ENCODE measurements around the gene RBM20. TPM values are rescaled to one million over a fixed set of nuclear protein-coding genes. Genes with fewer than 3 reads are reported as not detected.

RBM20 gene
- total RNA-seq, 1 experiment from 2014 or later = 4.2 TPM

DNA sequence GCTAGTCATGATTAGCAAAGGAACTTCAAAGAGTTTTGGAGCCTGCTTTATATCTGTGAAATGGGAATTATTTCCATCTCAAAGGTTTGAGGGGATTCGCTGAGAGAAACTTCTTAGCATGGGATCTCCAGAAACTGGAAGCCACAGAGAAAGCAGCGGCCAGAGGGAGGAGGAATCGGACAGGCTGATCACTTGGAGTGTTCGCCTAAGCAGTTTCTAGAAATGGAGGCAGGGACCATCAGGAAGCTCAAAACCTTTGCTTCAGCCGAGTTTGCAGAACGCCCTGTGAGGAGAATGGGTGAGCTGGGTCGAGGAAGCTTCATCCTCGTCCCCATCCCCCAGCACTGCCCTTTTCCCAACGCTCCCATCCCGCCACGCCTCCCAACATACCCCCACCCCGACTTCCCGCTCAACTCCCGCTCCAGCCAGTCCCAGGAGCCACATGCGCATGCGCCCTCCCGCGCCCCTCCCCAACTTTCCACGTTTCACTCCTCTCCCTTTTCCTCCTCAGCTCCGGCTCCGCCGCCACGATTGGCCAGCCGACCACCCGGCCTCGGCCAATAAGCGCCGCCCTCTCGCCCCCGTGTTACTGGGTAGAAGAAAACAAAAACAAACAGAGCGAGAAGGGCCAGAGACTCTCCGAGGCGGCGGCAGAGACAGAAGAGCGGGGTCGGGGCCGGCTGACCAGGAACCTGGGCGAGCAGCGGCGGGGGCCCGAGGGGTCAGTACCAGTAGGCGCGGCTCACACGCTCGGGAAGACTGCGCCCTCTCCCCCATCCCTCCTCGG, 227.4 kb downstream of the RBM20 start, which contains the start of gene PDCD4:
Gene PDCD4, plus strand, starts transcription at position 631 of the 787 bp plus-strand sequence. CDS start 4,100 bp downstream, outside the sequence.
- DNase-seq (ENCODE audit: low spot score) = peak; percentile 98

GRCh38 chr10:110872145-110872983, 228.2 kb downstream of the RBM20 start:
- peak; percentile 76 for DNase-seq (ENCODE audit: low spot score)

- DNase-seq (ENCODE audit: low spot score) = no peak
These were observed 229.1 kb downstream of the RBM20 start for GRCh38 chr10:110872984-110873923.

- no peak for DNase-seq (ENCODE audit: low spot score)
These were observed 229.8 kb downstream of the RBM20 start for GRCh38 chr10:110873951-110874350.

DNA sequence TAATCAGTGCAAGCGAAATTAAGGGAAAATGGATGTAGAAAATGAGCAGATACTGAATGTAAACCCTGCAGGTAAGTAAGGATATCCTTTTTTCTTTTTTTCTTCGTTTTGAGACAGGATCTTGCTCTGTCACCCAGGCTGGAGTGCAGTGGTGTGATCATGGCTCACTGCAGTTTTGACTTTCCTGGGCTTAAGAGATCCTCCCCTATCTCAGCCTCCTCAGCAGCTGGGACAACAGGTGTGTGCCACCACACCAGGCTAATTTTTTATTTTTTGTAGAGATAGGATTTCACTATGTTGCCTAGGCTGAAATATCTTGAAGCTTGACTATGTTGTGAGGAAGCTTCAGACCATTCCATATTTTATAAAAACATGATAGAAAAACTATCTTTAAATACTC, 231.9 kb downstream of the RBM20 start:
- no peak for DNase-seq (ENCODE audit: low spot score)

DNA sequence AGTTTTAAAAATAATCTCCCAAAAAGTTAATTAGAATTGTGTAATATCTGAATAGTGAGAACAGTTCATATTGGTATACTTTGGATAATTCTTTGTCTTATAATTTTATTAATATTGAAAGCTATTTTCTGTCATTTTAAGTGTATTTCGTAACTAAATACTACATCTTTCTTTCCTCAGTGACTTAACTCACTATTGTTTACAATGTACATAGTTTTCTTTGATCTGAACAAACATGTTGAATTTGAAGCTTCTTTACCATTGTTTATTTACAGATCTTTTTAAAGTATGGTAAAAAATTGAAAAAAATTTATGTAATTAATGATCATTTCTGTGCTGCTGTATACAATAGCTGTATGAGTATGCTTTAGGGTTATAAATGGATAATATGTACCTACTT, 232.7 kb downstream of the RBM20 start:
- DNase-seq (ENCODE audit: low spot score) = no peak

DNA sequence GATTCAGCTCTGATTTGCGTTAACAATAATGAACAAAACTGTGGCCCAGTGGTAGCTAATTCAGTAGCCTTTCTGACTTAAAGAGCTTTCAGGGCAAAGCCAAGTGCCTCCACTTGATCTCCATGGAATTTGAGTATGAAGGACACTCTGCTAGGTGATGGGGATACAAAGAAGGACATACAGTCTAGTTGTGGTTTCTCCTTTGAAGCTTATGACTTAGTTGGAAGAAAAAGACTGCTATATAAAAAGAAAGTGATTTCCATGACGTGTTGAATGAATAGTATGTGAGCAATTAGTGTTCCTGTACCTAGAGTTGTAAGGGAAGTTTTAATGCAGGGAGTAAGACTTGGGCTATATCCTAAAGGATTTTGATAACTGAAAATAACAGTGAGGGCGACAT, 235.9 kb downstream of the RBM20 start:
- no peak for DNase-seq (ENCODE audit: low spot score)

- no peak for DNase-seq (ENCODE audit: low spot score)
These were observed 237.1 kb downstream of the RBM20 start for GRCh38 chr10:110881247-110881646.

- no peak for DNase-seq (ENCODE audit: low spot score)
These were observed 237.8 kb downstream of the RBM20 start for GRCh38 chr10:110881905-110882304.

DNA sequence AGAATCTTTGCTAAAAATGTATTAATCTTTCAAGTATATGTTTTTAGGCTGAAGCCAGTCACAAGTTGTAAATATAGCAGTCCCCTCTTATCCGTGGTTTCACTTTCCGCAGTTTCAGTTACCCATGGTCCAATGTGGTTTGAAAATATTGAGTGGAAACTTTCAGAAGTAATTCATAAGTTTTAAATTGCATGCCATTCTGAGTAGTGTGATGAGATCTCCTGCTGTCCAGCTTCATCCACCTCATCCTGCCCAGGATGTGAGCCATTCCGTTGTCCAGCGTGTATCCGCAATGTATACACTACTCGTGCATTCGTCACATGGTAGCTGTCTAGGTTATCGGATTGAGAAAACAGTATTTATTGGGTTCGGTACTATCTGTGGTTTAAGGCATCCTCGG, 239.8 kb downstream of the RBM20 start:
- DNase-seq (ENCODE audit: low spot score) = no peak

GRCh38 chr10:110885932-110886674, 242.0 kb downstream of the RBM20 start:
- no peak for DNase-seq (ENCODE audit: low spot score)

- no peak for DNase-seq (ENCODE audit: low spot score)
These were observed 243.4 kb downstream of the RBM20 start for GRCh38 chr10:110887560-110887959.

Other genes starting within 250 kb of the RBM20 start
- 5.4 and 10.5 TPM in 2 replicates for gene DUSP5, start 146.4 kb upstream of the RBM20 start, total RNA-seq (2014; rRNA removed; shearing (Covaris generic))
- 28.9 and 32.9 TPM in 2 replicates for gene SMC3, start 76.6 kb upstream of the RBM20 start, total RNA-seq (2014; rRNA removed; shearing (Covaris generic))
- gene PDCD4, start 227.6 kb downstream of the RBM20 start, total RNA-seq (2014; rRNA removed; shearing (Covaris generic)) = 32.6 and 36.8 TPM in 2 replicates